LNCaP clone FGC (cell line): Measurements from ENCODE around the gene CPNE8.

Experiments used
- DNase-seq: peaks from one replicate; pipeline ENCODE4 v3.0.0-alpha.2; 2011; ENCODE audit warnings: low read depth
- H3K4me3 ChIP-seq: 2 replicates; pipeline ENCODE4 v1.5.1; 2011; ENCODE audit warnings: mild to moderate bottlenecking, low read depth, low read length, control low read depth
- CTCF ChIP-seq: IDR thresholded peaks from 2 replicates; pipeline ENCODE4 v1.5.1; 2012; ENCODE audit warnings: mild to moderate bottlenecking; ENCODE audit not compliant: control insufficient read depth, insufficient read depth; ENCODE audit errors: extremely low read depth

The CPNE8 gene

GRCh38 chr12:38788106-38788505 lies 117.3 kb downstream of the CPNE8 start:
- no peak for TF ChIP-seq CTCF
- no peak overlapping the region for H3K4me3 ChIP-seq
- no peak for DNase-seq

GRCh38 chr12:38785381-38785780 lies 120.0 kb downstream of the CPNE8 start:
- no peak for DNase-seq
- no peak for TF ChIP-seq CTCF
- H3K4me3 ChIP-seq = no peak overlapping the region

GRCh38 chr12:38783304-38783703 lies 122.1 kb downstream of the CPNE8 start:
- H3K4me3 ChIP-seq = no peak overlapping the region
- TF ChIP-seq CTCF = no peak
- DNase-seq = no peak

- no peak overlapping the region for H3K4me3 ChIP-seq
- no peak for TF ChIP-seq CTCF
- no peak for DNase-seq
These were observed 123.0 kb downstream of the CPNE8 start for GRCh38 chr12:38782359-38782758.

- DNase-seq = no peak
- no peak overlapping the region for H3K4me3 ChIP-seq
- no peak for TF ChIP-seq CTCF
These were observed 128.7 kb downstream of the CPNE8 start for GRCh38 chr12:38776647-38777046.

- no peak for DNase-seq
- H3K4me3 ChIP-seq = no peak overlapping the region
- TF ChIP-seq CTCF = no peak
These were observed 129.9 kb downstream of the CPNE8 start for GRCh38 chr12:38775457-38775856.

GRCh38 chr12:38772437-38772836 lies 133.0 kb downstream of the CPNE8 start:
- no peak overlapping the region for H3K4me3 ChIP-seq
- DNase-seq = no peak
- TF ChIP-seq CTCF = no peak
